Smooth muscle cell (in vitro differentiated cells): ENCODE results near the gene SF3B2. TPM values are rescaled to one million over a fixed set of nuclear protein-coding genes. Genes with fewer than 3 reads are reported as not detected.
A peak's percentile ranks its signal among the peaks of the same experiment; 100 is the strongest.

Experiments used
- DNase-seq: peaks from one replicate; lab custom pipeline; 2025; ENCODE audit not compliant: unreplicated experiment; lab: John Stamatoyannopoulos, UW
- H2AFZ ChIP-seq: fragments of 200-600 bp; sonication (generic); 2 replicates; pipeline ENCODE4 v1.6.0; 2016; ENCODE audit warnings: antibody characterized with exemption, low read depth, mild to moderate bottlenecking
- H3F3A ChIP-seq: fragments of 200-600 bp; sonication (generic); 2 replicates; pipeline ENCODE4 v1.6.0; 2017; ENCODE audit warnings: antibody characterized with exemption, low read depth
- H3K27ac ChIP-seq: fragments of 200-600 bp; sonication (generic); 2 replicates; pipeline ENCODE4 v1.5.1; 2016; ENCODE audit warnings: low read depth, mild to moderate bottlenecking
- H3K27me3 ChIP-seq: fragments of 200-600 bp; sonication (generic); 2 replicates; pipeline ENCODE4 v1.6.1; 2016; ENCODE audit warnings: low read depth, mild to moderate bottlenecking
- H3K36me3 ChIP-seq: fragments of 200-600 bp; sonication (generic); 2 replicates; pipeline ENCODE4 v1.5.1; 2016; ENCODE audit warnings: low read depth
- H3K4me1 ChIP-seq: fragments of 200-600 bp; sonication (generic); 2 replicates; pipeline ENCODE4 v1.5.1; 2016; ENCODE audit warnings: low read depth
- H3K4me2 ChIP-seq: fragments of 200-600 bp; sonication (generic); 2 replicates; pipeline ENCODE4 v1.6.0; 2016; ENCODE audit warnings: mild to moderate bottlenecking
- H3K4me3 ChIP-seq: fragments of 200-600 bp; sonication (generic); 2 replicates; pipeline ENCODE4 v1.5.1; 2016; ENCODE audit warnings: mild to moderate bottlenecking
- H3K79me2 ChIP-seq: fragments of 200-600 bp; sonication (generic); 2 replicates; pipeline ENCODE4 v1.6.0; 2016; ENCODE audit warnings: low read depth, mild to moderate bottlenecking
- H3K9ac ChIP-seq: fragments of 200-600 bp; sonication (generic); 2 replicates; pipeline ENCODE4 v1.6.0; 2016; ENCODE audit warnings: low read depth
- H3K9me3 ChIP-seq: fragments of 200-600 bp; sonication (generic); replicated peaks from 2 replicates; pipeline ENCODE4 v1.5.1; 2016; ENCODE audit warnings: low read depth
- H4K20me1 ChIP-seq: fragments of 200-600 bp; sonication (generic); 2 replicates; pipeline ENCODE4 v1.6.0; 2016; ENCODE audit warnings: low read depth
- WGBS: methylation state at CpG from one replicate; pipeline ENCODE4 v1.1.7; 2016; ENCODE audit warnings: low lambda C conversion rate; 5-methylcytosine and 5-hydroxymethylcytosine counted together
- polyA plus RNA-seq: library from polyadenylated mRNA; unstranded; fragments of >200 nt; fragmentation: Nextera tagmentation; extraction: Ambion mirVana; gene quantifications from 2 replicates; pipeline ENCODE4 v1.2.1, GENCODE V29; 2016
- total RNA-seq: library from RNA; depleted of rRNA; stranded (reverse); fragments of >200 nt; gene quantifications from 2 replicates; pipeline ENCODE4 v1.2.3, GENCODE V29; 2014
- TF ChIP-seq, protein P1 (sequence below): fragments of 200-600 bp; sonication (generic); IDR thresholded peaks from 2 replicates; pipeline ENCODE4 v1.5.1; 2017; ENCODE audit warnings: borderline replicate concordance, mild to moderate bottlenecking, antibody characterized with exemption; ENCODE audit not compliant: insufficient read depth, poor library complexity, severe bottlenecking

The SF3B2 gene
- total and polyA plus RNA-seq, 2 experiments from 2014 or later: 125 to 182 TPM

DNA sequence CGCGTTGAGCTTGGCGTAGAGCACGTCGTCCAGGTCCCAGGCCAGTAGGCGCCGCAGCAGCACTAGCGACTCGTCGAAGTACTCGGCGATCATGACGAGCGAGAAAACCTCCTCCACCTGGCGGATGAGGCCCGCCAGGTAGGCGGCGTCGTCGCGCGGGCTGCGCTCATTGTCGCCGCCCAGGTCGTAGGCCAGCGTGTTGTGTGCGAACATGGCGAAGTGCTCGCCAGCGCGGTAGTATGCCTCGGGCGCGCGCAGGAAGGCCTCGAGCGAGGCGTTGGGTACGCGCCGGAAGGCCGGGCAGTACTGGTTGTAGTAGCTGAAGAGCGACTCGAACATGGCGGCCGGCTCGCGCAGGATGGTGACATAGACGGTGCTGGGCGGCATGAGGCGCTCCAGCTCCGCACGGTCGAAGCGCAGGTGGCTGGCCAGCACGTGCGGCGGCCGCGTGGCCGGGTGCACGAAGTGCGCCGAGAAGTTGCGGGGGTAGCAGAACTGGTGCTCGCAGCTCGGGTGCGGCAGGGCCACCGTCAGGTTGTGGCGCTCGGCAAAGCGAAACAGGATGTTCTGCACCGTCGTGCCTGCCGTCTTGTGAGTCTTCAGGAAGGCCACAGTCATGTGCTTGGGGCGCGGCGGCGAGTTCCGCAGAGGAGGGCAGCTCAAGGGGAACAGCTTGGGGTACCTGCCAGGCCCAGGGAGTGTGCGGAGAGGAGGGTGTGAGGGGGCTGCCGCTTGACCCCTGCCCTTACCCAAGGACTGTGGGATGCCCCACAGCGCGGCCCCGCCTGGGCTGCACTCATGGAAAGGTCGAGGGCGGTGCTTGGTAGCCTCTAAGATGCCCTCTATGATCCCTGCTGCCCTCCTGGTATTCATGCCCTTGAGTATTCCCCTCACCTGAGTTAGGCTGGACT, 8.9 kb upstream of the SF3B2 start:
- TF ChIP-seq, protein P1, sequence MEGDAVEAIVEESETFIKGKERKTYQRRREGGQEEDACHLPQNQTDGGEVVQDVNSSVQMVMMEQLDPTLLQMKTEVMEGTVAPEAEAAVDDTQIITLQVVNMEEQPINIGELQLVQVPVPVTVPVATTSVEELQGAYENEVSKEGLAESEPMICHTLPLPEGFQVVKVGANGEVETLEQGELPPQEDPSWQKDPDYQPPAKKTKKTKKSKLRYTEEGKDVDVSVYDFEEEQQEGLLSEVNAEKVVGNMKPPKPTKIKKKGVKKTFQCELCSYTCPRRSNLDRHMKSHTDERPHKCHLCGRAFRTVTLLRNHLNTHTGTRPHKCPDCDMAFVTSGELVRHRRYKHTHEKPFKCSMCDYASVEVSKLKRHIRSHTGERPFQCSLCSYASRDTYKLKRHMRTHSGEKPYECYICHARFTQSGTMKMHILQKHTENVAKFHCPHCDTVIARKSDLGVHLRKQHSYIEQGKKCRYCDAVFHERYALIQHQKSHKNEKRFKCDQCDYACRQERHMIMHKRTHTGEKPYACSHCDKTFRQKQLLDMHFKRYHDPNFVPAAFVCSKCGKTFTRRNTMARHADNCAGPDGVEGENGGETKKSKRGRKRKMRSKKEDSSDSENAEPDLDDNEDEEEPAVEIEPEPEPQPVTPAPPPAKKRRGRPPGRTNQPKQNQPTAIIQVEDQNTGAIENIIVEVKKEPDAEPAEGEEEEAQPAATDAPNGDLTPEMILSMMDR: no peak
- Histone ChIP-seq H3F3A (no peaks in the 10 kb centered on the region), H3K9me3 (no peaks in the 10 kb centered on the region), H3K4me3 (no peak overlapping the region), H3K4me2 (no peak overlapping the region), H2AFZ (no peak overlapping the region), H3K4me1 (no peaks in the 10 kb centered on the region), H3K36me3 (no peaks in the 10 kb centered on the region), H3K79me2 (no peaks in the 10 kb centered on the region), H3K9ac (no peak overlapping the region), H4K20me1 (no peaks in the 10 kb centered on the region), H3K27me3 (no peaks in the 10 kb centered on the region), H3K27ac (no peak overlapping the region)
- DNase-seq: no peak
- 98% methylated on average over 69 of the region's 88 CpGs for WGBS

DNA sequence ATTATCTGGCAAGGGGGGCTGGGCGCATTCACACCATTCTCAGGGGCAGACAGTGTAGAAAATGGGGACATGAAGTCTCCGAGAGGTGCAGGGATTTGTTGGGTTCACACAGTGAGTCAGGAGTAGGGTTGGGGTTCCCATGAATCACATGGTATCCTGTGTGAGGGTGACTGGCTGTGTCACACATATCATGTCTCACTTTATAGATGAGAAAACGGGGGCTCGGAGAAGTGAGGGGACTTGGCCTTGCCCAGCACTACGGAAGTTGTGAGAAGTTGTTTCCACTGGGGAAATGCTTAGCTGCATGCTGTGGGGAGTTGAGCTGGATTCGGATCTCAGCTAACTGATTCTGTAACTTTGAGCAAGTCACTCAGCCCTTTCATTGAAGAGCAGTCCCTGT, 7.4 kb upstream of the SF3B2 start:
- WGBS: 89% methylated on average over 6 of the region's 6 CpGs
- no peak overlapping the region for H3K4me3 ChIP-seq
- TF ChIP-seq, protein P1: no peak
- no peaks in the 10 kb centered on the region for H3F3A ChIP-seq
- H3K36me3 ChIP-seq: no peaks in the 10 kb centered on the region
- no peak overlapping the region for H3K27ac ChIP-seq
- H3K79me2 ChIP-seq: no peaks in the 10 kb centered on the region
- no peak overlapping the region for H3K4me2 ChIP-seq
- no peak overlapping the region for H2AFZ ChIP-seq
- no peak for DNase-seq
- H4K20me1 ChIP-seq: no peaks in the 10 kb centered on the region
- H3K9me3 ChIP-seq: no peaks in the 10 kb centered on the region
- no peak overlapping the region for H3K9ac ChIP-seq
- H3K27me3 ChIP-seq: peaks cover 3% of the 10 kb centered on the region
- no peaks in the 10 kb centered on the region for H3K4me1 ChIP-seq

DNA sequence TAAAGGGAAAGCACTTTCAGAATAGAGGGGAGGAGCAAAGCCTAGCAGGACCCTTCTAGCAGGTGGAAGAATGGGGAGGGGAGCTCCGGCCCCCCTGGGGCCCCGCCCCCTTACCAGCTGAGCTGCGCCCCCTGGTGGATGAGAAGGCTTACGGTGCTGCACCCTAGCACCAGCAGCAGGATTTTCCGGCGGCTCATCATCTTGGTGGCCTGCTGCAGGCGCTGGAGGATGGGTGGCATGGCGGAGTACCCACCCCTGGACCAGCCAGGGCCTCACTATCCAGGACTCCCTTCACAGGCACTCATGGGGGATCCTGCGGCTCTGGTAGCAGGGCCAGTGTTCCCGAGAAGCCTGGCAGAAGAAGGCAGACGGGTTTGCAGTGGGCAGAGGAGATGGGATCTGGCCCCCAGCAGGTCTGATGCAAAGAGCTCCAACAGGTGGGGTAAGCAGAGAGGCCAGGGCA, 7.0 kb upstream of the SF3B2 start:
- TF ChIP-seq, protein P1: peak; percentile 93
- H3K9ac ChIP-seq: no peak overlapping the region
- no peaks in the 10 kb centered on the region for H4K20me1 ChIP-seq
- 20% methylated on average over 10 of the region's 11 CpGs for WGBS
- peak; percentile 15 for DNase-seq
- H2AFZ ChIP-seq: no peak overlapping the region
- no peak overlapping the region for H3K4me2 ChIP-seq
- peaks cover 3% of the 10 kb centered on the region for H3K27me3 ChIP-seq
- no peak overlapping the region for H3K27ac ChIP-seq
- no peaks in the 10 kb centered on the region for H3K4me1 ChIP-seq
- H3K36me3 ChIP-seq: no peaks in the 10 kb centered on the region
- no peaks in the 10 kb centered on the region for H3K79me2 ChIP-seq
- no peak overlapping the region for H3K4me3 ChIP-seq
- no peaks in the 10 kb centered on the region for H3F3A ChIP-seq
- H3K9me3 ChIP-seq: no peaks in the 10 kb centered on the region
